Left lung (tissue), 10 donors: ENCODE measurements around the gene MICAL2. TPM values are rescaled to one million over a fixed set of nuclear protein-coding genes. Genes with fewer than 3 reads are reported as not detected.
A peak's percentile ranks its signal among the peaks of the same experiment; 100 is the strongest.

Experiments
- ATAC-seq: fragments of 200-7000 bp; cut with Tn5 transposase; one replicate; pipeline ENCODE4 v1.9.1; 2020; ENCODE audit warnings: moderate library complexity
- DNase-seq, 4 donors: peaks; one replicate each; pipeline ENCODE4 v3.0.0-alpha.2; 2013 to 2020
- H3K27ac ChIP-seq, 2 donors: fragments of 200-600 bp; sonication (generic) in 1 of 2; one replicate each; pipeline versions ENCODE4 v1.5.0 to v1.8.0; 2020 to 2021
- H3K27me3 ChIP-seq, 2 donors: fragments of 200-600 bp; sonication (generic) in 1 of 2; one replicate each; pipeline versions ENCODE4 v1.5.0 to v1.8.0; 2020 to 2021
- H3K36me3 ChIP-seq, 2 donors: fragments of 200-600 bp; sonication (generic) in 1 of 2; one replicate each; pipeline versions ENCODE4 v1.5.0 to v1.8.0; 2020 to 2021
- H3K4me1 ChIP-seq, 2 donors: fragments of 200-600 bp; one replicate each; pipeline ENCODE4 v1.8.0; 2021
- H3K4me3 ChIP-seq, 2 donors: fragments of 200-600 bp; sonication (generic) in 1 of 2; one replicate each; pipeline versions ENCODE4 v1.5.0 to v1.8.0; 2020 to 2021; ENCODE audit warnings: mild to moderate bottlenecking in 1 of 2
- H3K9me3 ChIP-seq, 2 donors: fragments of 200-600 bp; sonication (generic) in 1 of 2; one replicate each; pipeline versions ENCODE4 v1.5.0 to v1.8.0; 2020 to 2021
- CTCF ChIP-seq, 2 donors: fragments of 200-600 bp; sonication (generic) in 1 of 2; IDR thresholded peaks; one replicate each; pipeline versions ENCODE4 v1.5.0 to v1.8.0; 2021; ENCODE audit warnings: antibody characterized with exemption in 2 of 2
- intact Hi-C, 2 donors: fragments of 100-400 bp; cut with DNase I; formaldehyde crosslinking; loops; one replicate each; pipeline versions ENCODE4 v1.11.2 to v1.14.2; 2022
- polyA plus RNA-seq, 6 donors: library from polyadenylated mRNA; unstranded; fragments of 120-200 nt; gene quantifications; one replicate each; pipeline ENCODE4 v1.2.1, GENCODE V29; 2013; ENCODE audit not compliant: insufficient read length in 6 of 6
- total RNA-seq, 2 donors: library from RNA; stranded (reverse); fragmentation: NEBNext Ultra II Directional; extraction: Animal tissue kit (Norgen Biotek cat#: 25700); gene quantifications; one replicate each; pipeline ENCODE4 v1.2.1, GENCODE V29; 2021
- donor health status: DM: no; HTN: yes; CAD: no.
- donor health status: DM: no; HTN: no; CAD: no.

MICAL2 gene
- total and polyA plus RNA-seq, 8 donors: 49.8 to 293 (median 89.4) TPM

- intact Hi-C loops: no loop called here
- H3K36me3 ChIP-seq: peaks cover 0 to 7% of the 10 kb centered on the region in 2 donors
- DNase-seq: no peak
- H3K4me1 ChIP-seq: no peaks in the 10 kb centered on the region
- H3K27me3 ChIP-seq: no peaks in the 10 kb centered on the region
- H3K4me3 ChIP-seq: no peak overlapping the region
- TF ChIP-seq CTCF (IDR thresholded peaks at IDR 0.05): no peak
- H3K9me3 ChIP-seq: no peaks in the 10 kb centered on the region
- peak; percentile 19 for ATAC-seq
- H3K27ac ChIP-seq: no peak overlapping the region
Measured at GRCh38 chr11:12149672-12150225, 39.4 kb downstream of the MICAL2 start.

GRCh38 chr11:12150831-12151382 is 40.5 kb downstream of the MICAL2 start:
- ATAC-seq (no peak), DNase-seq (no peak)
- no peak overlapping the region for H3K4me3 ChIP-seq
- H3K27me3 ChIP-seq: no peaks in the 10 kb centered on the region
- H3K27ac ChIP-seq: no peak overlapping the region
- TF ChIP-seq CTCF (IDR thresholded peaks at IDR 0.05): no peak
- H3K4me1 ChIP-seq: peaks cover 0 to under 1% of the 10 kb centered on the region in 2 donors
- H3K36me3 ChIP-seq: peaks cover 0 to 13% of the 10 kb centered on the region in 2 donors
- intact Hi-C loops: no loop called here
- H3K9me3 ChIP-seq: no peaks in the 10 kb centered on the region

GRCh38 chr11:12152321-12152720 is 41.9 kb downstream of the MICAL2 start:
- H3K27me3 ChIP-seq: no peaks in the 10 kb centered on the region
- no peak overlapping the region for H3K27ac ChIP-seq
- no peak for TF ChIP-seq CTCF (IDR thresholded peaks at IDR 0.05)
- H3K9me3 ChIP-seq: no peaks in the 10 kb centered on the region
- no peak for DNase-seq
- no peak for ATAC-seq
- H3K36me3 ChIP-seq: peaks cover 0 to 13% of the 10 kb centered on the region in 2 donors
- peaks cover 13% of the 10 kb centered on the region in 2 donors for H3K4me1 ChIP-seq
- intact Hi-C loops: no loop called here
- H3K4me3 ChIP-seq: no peak overlapping the region

- DNase-seq: no peak
- peaks cover 0 to 13% of the 10 kb centered on the region in 2 donors for H3K36me3 ChIP-seq
- intact Hi-C loops: no loop called here
- no peak overlapping the region for H3K27ac ChIP-seq
- no peak for TF ChIP-seq CTCF (IDR thresholded peaks at IDR 0.05)
- peaks cover 28 to 41% of the 10 kb centered on the region in 2 donors for H3K4me1 ChIP-seq
- H3K27me3 ChIP-seq: no peaks in the 10 kb centered on the region
- no peaks in the 10 kb centered on the region for H3K9me3 ChIP-seq
- H3K4me3 ChIP-seq: no peak overlapping the region
- ATAC-seq: no peak
Measured at GRCh38 chr11:12154871-12155668, 44.7 kb downstream of the MICAL2 start.

GRCh38 chr11:12155696-12156095 is 45.3 kb downstream of the MICAL2 start:
- H3K9me3 ChIP-seq: no peaks in the 10 kb centered on the region
- no peak for TF ChIP-seq CTCF (IDR thresholded peaks at IDR 0.05)
- intact Hi-C loops: no loop called here
- H3K36me3 ChIP-seq: peaks cover 0 to 13% of the 10 kb centered on the region in 2 donors
- H3K4me1 ChIP-seq: peaks cover 34 to 47% of the 10 kb centered on the region in 2 donors
- DNase-seq (no peak), ATAC-seq (no peak)
- no peak overlapping the region for H3K4me3 ChIP-seq
- H3K27me3 ChIP-seq: no peaks in the 10 kb centered on the region
- H3K27ac ChIP-seq: peak overlapping the region in 1 of 2 donors; percentile 49
